ENCODE measurements around the gene VSTM2L.

Gene VSTM2L

DNA sequence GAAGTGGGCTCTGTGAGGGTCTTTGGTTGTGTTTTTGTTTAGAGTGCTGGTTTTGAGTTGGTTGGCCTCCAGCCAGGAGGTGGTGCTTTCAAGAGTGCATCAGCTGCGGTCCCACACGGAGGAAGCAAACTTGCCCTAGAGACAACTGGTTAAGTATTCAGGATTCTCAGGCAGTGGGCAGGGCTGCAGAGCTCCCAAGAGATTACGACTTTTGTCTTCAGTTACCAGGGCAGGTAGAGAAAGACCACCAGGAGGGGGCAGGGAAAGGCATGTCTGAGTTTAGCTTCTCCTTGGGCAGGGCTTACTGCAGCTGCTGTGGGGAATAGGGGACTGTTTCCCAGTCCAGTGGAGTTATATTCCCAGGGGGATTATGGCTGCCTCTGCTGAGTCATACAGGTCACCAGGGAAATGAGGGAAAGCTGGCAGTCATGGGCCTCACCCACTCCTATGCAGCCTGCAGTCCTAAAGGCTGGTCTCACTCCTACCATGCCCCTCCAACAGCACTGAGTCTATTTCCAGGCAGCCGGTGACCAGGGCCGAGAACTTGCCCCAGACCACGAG is 66.0 kb downstream of the VSTM2L start:
- no peak for DNase-seq (ENCODE audit: low read depth in 2 of 2)

GRCh38 chr20:37969949-37970855 is 67.3 kb downstream of the VSTM2L start:
- DNase-seq (ENCODE audit: low read depth in 2 of 2) = no peak

GRCh38 chr20:37970856-37971245 is 67.9 kb downstream of the VSTM2L start:
- DNase-seq (ENCODE audit: low read depth in 2 of 2) = no peak

- no peak for DNase-seq (ENCODE audit: low read depth in 2 of 2)
Measured at GRCh38 chr20:37971561-37972127, 68.7 kb downstream of the VSTM2L start.

DNA sequence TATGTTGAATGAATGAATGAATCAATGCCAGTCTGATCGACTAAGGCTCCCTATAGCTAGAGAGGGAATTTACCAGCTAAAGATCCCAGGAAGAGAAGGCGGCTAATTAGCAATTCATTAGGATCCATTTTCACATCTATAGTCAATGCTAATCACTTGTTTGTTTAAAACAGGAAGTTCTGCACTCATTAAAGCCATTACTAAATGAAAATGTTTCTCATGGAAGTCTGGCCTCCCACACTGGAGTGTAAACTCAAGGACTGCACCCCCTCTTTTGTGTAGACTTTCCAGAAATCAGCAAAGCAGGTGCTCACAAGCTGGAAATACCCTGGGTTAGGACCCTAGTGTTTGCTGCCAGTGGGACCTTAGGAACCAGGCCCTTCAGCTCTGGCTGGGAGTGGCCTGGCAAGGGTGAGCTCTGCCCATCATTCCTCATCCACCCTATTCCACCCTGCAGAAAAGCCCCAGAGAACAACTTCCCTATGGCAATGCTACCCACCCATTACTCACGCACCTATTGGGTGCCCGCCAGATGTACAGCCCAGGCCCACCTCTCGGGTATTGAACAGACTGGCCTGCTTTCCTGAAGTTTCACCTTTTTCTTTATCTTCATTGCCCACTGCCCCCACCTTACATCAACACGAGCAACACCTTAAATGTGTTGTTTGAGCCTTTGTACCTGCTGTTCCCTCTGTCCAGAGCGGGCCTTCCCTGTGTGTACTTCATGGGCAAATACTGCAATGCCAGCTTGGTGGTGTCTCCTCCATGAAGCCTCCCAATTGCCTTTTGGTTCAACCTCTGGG is 69.5 kb downstream of the VSTM2L start:
- DNase-seq (ENCODE audit: low read depth in 2 of 2) = no peak

DNA sequence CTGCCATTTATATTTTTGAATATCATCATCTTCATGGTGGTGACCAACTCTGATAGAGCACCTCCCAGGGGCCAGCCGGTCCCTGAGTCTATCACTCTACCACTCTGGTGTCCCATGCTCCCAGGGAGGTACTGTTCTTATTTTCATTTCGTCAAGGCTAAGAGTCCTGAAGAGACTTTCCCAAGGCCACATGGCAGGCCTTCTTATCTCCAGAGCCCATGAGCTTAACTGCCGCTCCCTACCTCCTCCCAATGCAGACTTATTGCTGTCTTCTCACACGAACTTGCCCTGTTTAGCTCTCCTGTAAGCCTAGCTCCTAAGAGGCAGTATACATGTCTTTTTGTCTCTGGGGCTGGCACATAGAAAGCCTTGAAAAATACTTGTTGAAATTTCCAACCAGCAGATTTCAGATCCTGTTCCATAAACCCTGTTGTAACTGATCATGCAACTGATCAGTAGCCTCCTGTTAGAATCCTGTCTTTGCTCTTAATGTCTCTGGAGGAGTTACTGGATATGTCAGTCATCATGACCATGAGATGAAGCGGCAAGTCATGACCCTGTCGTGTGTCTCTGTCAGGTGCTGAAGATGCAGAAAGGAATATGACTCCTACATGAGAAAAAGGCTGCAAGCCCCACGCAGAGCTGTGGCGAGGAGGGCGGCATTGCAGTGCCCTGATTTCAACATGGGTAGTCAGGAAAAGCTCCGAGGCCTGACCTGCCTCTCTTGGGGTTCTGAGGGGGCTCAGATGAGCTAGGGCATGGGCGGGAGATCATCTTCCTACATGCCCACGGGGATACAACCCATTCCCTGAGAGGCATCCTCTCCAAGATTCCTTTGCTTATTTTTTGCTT is 70.4 kb downstream of the VSTM2L start:
- no peak for DNase-seq (ENCODE audit: low read depth in 2 of 2)

DNA sequence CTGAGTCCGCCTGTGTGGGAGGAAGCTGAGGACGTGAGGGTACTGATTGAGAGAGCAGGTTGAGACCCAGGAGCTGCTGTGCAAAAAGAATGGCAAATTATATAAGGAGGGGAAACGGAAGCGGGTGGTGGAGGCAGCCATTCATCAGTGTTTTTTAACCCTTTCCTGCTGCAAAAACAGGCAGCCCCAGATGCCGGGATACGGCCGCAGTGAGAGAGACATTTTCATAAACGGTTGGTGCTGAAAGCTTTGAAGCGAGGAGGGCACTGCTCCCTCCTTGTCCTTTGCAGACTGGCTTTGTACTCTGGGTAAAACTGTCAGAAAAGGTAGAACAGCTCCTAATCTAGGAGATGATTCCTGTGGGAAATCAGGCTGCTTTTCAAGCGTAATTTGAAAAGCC is 74.0 kb downstream of the VSTM2L start:
- DNase-seq (ENCODE audit: low read depth in 2 of 2) = no peak

DNA sequence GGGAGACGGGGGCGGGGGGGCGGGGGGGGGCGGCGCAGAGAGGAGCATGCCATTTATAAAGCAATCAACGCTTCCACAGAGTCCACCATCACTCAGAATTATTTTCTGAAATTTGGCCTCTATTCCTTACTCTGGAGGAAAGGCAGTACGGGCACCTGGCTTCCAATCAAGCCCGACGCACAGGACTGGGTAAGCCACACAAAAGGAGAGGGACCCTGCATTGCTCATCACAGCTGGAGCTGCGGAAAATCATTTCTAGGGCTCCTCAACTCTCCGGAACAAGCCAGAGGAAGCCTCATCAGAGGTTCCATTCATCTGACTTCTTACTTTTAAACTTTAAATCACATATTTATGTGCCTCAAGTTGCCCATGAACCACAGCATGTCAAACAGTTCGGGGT is 74.4 kb downstream of the VSTM2L start:
- DNase-seq (ENCODE audit: low read depth in 2 of 2) = no peak

- no peak for DNase-seq (ENCODE audit: low read depth in 2 of 2)
Measured at GRCh38 chr20:37977786-37978185, 74.9 kb downstream of the VSTM2L start.

DNA sequence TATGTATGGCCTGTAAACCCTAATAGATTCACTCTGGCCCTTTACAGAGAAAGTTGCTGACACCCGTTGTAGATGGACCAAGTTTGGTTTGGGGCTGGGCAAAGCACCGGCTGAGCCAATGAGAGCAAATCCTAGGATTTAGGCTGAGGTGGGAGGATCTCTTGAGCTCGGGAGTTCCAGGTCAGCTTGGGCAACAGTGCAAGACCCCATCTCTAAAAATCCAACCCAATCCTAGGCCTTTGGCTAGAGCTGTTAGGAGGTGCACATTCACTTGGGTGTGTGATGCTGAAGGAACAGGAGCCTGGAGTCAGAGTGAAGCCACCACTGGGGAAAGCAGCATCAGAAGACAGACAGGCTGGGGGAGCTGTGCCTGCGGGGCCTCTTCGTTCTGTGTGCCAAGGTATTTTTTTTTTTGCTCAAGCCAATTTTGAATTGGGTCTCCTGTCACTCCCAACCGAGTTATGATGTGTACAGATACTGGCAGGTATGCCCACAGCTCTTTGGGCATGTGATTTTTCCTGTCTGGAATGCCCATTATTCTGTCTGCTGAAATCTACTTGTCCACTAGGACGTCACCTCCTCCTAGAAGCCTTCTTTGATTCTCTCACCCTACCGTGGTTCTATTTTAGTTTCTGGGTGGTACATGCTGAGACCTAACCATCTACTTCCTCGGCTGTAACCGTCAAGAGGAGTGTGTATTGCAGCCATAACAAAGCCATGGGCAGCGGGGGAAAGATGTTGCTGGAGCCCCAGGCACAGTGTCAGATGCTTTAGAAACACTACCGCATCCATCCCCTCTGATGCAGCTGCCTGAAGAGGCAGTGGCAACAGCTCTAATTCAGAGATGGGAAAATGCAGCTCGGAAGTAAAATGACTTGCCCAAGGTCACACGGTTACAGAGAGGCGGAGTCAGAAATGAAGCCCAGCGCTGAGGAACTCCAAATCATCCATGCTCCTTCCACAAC is 76.4 kb downstream of the VSTM2L start:
- DNase-seq (ENCODE audit: low read depth in 2 of 2) = no peak

DNA sequence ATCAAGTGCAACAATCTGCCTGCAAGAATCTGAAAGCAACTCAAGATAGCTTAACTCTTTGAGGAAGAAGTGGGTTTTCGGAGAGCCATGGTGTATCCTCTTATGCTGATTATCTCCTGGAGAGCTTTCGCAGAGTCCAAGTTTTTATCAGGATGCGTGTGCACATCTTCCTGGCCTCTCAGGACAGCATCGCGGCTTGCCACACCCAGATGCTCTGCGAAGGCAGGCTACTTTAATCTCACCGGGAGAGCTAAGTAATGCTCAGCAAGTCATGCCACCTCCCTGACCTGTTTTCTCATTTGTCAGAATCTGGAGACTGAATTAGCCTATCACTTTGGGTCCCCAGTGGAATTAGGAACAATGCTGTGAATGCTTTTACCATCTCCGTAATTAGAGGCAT is 77.5 kb downstream of the VSTM2L start:
- DNase-seq (ENCODE audit: low read depth in 2 of 2) = no peak

DNA sequence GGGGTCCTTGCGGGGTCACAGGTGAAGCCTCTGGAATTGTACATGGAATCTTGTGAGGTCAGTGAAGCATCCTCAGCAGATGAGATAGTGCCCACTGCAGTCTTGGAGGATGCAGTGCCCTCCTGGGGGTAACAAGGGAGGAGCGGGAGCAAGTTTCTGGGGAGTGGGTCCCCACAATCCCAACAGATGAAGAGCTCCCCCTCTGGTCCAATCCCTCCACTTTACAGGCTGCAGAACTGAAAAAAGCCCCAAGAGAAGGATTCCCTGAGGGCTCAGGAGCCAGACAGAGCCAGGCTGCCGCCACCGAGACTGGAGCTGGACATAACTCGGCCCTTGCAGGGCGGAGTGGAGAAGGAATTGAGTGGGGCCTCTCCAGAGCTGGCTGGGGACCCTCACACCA is 77.9 kb downstream of the VSTM2L start:
- no peak for DNase-seq (ENCODE audit: low read depth in 2 of 2)

GRCh38 chr20:37981568-37981967 is 78.6 kb downstream of the VSTM2L start:
- no peak for DNase-seq (ENCODE audit: low read depth in 2 of 2)

DNA sequence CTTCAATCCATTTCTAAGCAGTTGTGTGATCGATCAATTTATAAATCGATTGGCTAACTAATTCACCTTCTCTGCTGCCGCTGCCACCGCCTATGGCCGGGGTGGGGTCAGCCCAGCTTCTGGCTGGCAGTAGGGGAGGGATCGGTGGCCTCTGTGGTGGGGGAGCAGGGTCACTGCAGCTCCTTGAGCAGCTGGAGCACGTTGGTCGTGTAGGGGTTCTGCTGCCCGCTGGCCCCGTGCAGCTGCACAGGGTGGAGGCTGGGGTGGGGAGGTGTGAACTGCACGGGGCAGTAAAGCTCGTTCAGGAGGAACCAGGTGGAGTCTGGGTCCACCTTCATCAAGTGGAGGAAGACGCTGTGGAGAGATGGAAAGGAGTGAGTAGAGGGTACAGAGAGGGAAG is 80.4 kb downstream of the VSTM2L start:
- DNase-seq (ENCODE audit: low read depth in 2 of 2) = no peak

DNA sequence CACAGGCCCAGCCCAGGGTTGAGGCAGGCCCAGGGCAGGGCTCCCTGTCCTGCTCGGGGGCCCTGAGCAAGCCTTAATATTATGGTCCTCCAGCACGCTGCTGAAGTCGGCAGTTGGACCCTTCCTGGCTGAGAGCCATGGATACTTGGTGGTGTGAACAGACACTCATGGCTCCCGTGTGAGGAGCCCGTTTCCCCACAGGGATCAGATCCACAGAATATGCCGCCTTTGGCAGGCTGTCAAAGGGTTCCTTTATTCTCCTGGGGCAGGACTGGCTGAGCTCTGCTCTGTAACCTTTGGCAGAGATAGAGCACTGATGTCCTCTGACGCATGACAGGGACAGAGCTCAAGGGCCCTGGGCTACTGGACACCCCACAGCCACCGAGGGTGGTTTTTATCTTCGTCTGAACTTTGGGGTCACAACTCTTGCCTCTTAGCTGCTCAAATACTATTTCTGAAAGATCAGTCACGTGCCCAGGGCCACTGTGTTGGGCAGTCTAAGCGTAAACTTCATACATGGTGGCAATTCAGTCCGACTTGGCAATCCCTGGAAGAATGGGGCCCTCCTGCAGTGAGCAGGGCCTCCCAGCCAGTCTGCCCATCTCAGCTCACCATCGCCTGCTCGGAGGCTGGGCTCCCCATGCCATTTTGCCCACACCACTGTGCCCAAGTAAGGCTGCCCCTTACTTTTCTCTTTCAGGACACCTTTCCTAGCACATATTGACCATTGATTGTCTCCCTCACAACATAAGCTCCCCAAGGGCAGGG is 81.3 kb downstream of the VSTM2L start:
- no peak for DNase-seq (ENCODE audit: low read depth in 2 of 2)

- DNase-seq (ENCODE audit: low read depth in 2 of 2) = no peak
Measured at GRCh38 chr20:37986044-37986858, 83.3 kb downstream of the VSTM2L start.

DNA sequence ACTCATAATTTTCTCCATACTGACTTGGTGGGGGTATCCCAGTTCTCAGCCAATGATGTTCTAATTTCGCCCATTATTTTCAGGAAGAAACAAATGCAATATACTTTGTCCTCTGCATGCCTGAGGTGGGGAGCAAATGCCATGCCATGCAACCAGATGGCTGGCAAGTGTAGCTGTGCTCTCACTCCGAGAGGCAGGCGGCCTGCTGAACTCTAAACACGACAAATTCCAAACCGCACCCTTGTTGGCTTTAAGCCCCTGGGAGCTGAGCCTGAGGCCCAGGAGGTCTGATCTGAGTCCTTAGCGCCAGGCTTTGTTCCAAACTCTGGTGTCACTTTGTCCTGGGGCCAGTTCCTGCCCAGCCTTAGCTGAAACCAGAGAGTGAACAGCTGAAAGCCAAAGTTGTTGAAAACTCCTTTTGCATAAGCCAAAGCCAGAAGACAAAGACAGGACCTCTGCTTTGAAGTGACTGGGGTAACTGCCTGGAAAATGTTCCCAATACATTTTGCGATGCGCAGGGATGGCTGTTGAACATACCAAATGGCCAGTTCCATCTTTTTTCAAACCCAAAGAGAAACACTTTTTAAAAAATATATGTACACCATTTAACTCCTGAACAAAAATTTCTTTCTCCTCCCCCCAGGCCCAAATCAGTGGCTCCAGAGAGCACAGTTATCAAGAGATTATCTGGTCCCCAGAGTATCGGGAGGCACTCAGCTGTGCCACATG is 84.1 kb downstream of the VSTM2L start:
- DNase-seq (ENCODE audit: low read depth in 2 of 2) = no peak
